OCI-LY1 (cell line): ENCODE results near the gene USP15.

ENCODE experiments used
- H2AFZ ChIP-seq: fragments of 200-600 bp; sonication (generic), shearing (Covaris generic); 2 replicates; pipeline ENCODE4 v1.6.0; 2014; ENCODE audit warnings: antibody characterized with exemption, mild to moderate bottlenecking, low read length
- H3F3A ChIP-seq: fragments of 200-600 bp; sonication (generic), shearing (Covaris generic); 2 replicates; pipeline ENCODE4 v1.6.0; 2014; ENCODE audit warnings: mild to moderate bottlenecking, antibody characterized with exemption, low read length, moderate library complexity; ENCODE audit not compliant: insufficient read depth
- H3K27ac ChIP-seq: fragments of 200-600 bp; sonication (generic); 2 replicates; pipeline ENCODE4 v1.5.1; 2014; ENCODE audit warnings: low read length, mixed run types, mild to moderate bottlenecking, low read depth; ENCODE audit not compliant: poor library complexity, severe bottlenecking
- H3K27me3 ChIP-seq: fragments of 200-600 bp; sonication (generic); 2 replicates; pipeline ENCODE4 v1.6.0; 2014; ENCODE audit warnings: antibody characterized with exemption, mild to moderate bottlenecking, low read length, moderate library complexity; ENCODE audit not compliant: insufficient read depth
- H3K36me3 ChIP-seq: fragments of 200-600 bp; sonication (generic); 2 replicates; pipeline ENCODE4 v1.6.1; 2014; ENCODE audit warnings: mild to moderate bottlenecking, antibody characterized with exemption, low read length, moderate library complexity, mixed read lengths; ENCODE audit not compliant: insufficient read depth
- H3K4me1 ChIP-seq: fragments of 200-600 bp; sonication (generic); 2 replicates; pipeline ENCODE4 v1.5.1; 2014; ENCODE audit warnings: mild to moderate bottlenecking, low read length, moderate library complexity; ENCODE audit not compliant: insufficient read depth, severe bottlenecking
- H3K4me2 ChIP-seq: fragments of 200-600 bp; sonication (generic), shearing (Covaris generic); 2 replicates; pipeline ENCODE4 v1.6.1; 2014; ENCODE audit warnings: low read length
- H3K4me3 ChIP-seq: fragments of 200-600 bp; sonication (generic); 2 replicates; pipeline ENCODE4 v1.5.1; 2014; ENCODE audit warnings: low read length, low read depth, mild to moderate bottlenecking, mixed read lengths; ENCODE audit not compliant: poor library complexity, severe bottlenecking
- H3K79me2 ChIP-seq: fragments of 200-600 bp; shearing (Covaris generic); 2 replicates; pipeline ENCODE4 v1.6.1; 2016; ENCODE audit warnings: mixed run types, low read length, mixed read lengths; ENCODE audit not compliant: insufficient read depth
- H3K9ac ChIP-seq: fragments of 200-600 bp; sonication (generic), shearing (Covaris generic); 2 replicates; pipeline ENCODE4 v1.6.1; 2014; ENCODE audit warnings: mild to moderate bottlenecking, low read length, mixed read lengths
- H3K9me2 ChIP-seq: fragments of 200-600 bp; sonication (generic), shearing (Covaris generic); 2 replicates; pipeline ENCODE4 v1.6.1; 2014; ENCODE audit warnings: low read depth, mild to moderate bottlenecking, low read length, mixed read lengths
- H3K9me3 ChIP-seq: fragments of 200-600 bp; shearing (Covaris generic); 2 replicates; pipeline ENCODE4 v1.6.1; 2014; ENCODE audit warnings: low read length, mixed read lengths
- H4K20me1 ChIP-seq: fragments of 200-600 bp; sonication (generic), shearing (Covaris generic); 2 replicates; pipeline ENCODE4 v1.6.0; 2016; ENCODE audit warnings: mild to moderate bottlenecking, low read length; ENCODE audit not compliant: insufficient read depth
- CTCF ChIP-seq: fragments of 200-600 bp; sonication (generic), shearing (Covaris generic); IDR thresholded peaks from 2 replicates; pipeline ENCODE4 v1.5.1; 2017; ENCODE audit warnings: mild to moderate bottlenecking, antibody characterized with exemption, low read length, moderate library complexity, mixed read lengths
- EZH2 ChIP-seq: fragments of 200-600 bp; sonication (generic), shearing (Covaris generic); IDR thresholded peaks from 2 replicates; pipeline ENCODE4 v1.8.0; 2017; ENCODE audit warnings: borderline replicate concordance, mixed run types, mild to moderate bottlenecking, antibody characterized with exemption, low read length, moderate library complexity, mixed read lengths

USP15 gene

DNA sequence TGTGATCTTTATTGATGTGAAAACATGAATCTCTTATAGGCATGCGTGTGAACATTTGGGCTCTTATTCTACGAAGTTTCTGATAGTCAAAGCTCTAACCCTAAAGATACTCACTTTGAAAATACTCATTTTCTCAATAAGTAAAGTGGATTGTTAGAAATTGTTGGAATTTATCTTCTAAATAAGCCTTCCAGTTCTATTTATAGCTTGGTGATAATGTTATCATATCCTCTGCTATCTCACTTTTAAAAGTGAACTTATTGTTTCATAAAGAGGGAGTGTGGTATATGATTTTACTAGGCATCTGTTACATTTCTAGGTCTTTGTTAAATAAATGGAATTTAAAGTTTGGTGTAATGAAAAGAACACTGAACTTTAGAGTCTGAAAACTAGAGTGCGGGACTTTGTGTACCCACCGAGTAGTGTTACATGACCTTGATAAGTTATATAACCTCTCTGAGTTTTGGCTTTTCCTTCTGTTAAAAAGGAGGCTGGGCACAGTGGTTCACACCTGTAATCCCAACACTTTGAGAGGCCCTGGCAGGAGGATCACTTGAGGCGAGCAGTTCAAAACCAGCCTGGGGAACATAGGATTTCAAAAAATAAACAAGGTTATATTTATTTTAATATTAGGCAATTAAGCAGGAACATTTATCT, 13.6 kb downstream of the USP15 start:
- Histone ChIP-seq H3K9ac (no peak overlapping the region), H3K9me3 (no peaks in the 10 kb centered on the region), H3K27ac (no peak overlapping the region), H3K4me2 (no peak overlapping the region), H2AFZ (no peak overlapping the region), H3K9me2 (no peaks in the 10 kb centered on the region), H3K4me3 (no peak overlapping the region), H3F3A (0 out of 2 replicates have a peak, but pooled peaks cover 2% of the 10 kb centered on the region), H4K20me1 (no peaks in the 10 kb centered on the region), H3K36me3 (no peaks in the 10 kb centered on the region; the same call in 1 of the 2 replicates), H3K27me3 (no peaks in the 10 kb centered on the region), H3K79me2 (peaks cover 100% of the 10 kb centered on the region), H3K4me1 (no peaks in the 10 kb centered on the region)
- TF ChIP-seq CTCF (no peak), EZH2 (no peak)

GRCh38 chr12:62278022-62278421, 17.8 kb downstream of the USP15 start:
- no peak overlapping the region for H3K9ac ChIP-seq
- no peaks in the 10 kb centered on the region for H3K9me3 ChIP-seq
- H3K27me3 ChIP-seq = no peaks in the 10 kb centered on the region
- H3K4me1 ChIP-seq = no peaks in the 10 kb centered on the region
- H3K27ac ChIP-seq = no peak overlapping the region
- H3F3A ChIP-seq = 0 out of 2 replicates have a peak, but pooled peaks cover 2% of the 10 kb centered on the region
- no peaks in the 10 kb centered on the region for H4K20me1 ChIP-seq
- H3K9me2 ChIP-seq = no peaks in the 10 kb centered on the region
- peaks cover 98% of the 10 kb centered on the region for H3K79me2 ChIP-seq
- TF ChIP-seq CTCF = no peak
- TF ChIP-seq EZH2 = no peak
- H3K4me3 ChIP-seq = no peak overlapping the region
- no peak overlapping the region for H2AFZ ChIP-seq
- H3K4me2 ChIP-seq = no peak overlapping the region
- H3K36me3 ChIP-seq = peaks cover 7% of the 10 kb centered on the region; the same call in 1 of the 2 replicates

- Histone ChIP-seq H3K27ac (no peak overlapping the region), H3K4me2 (no peak overlapping the region), H3K9me2 (no peaks in the 10 kb centered on the region), H3K9ac (no peak overlapping the region), H4K20me1 (no peaks in the 10 kb centered on the region), H3F3A (0 out of 2 replicates have a peak, but pooled peaks cover 2% of the 10 kb centered on the region), H3K4me1 (no peaks in the 10 kb centered on the region), H3K9me3 (no peaks in the 10 kb centered on the region), H3K4me3 (no peak overlapping the region), H2AFZ (no peak overlapping the region), H3K79me2 (peaks cover 98% of the 10 kb centered on the region), H3K27me3 (no peaks in the 10 kb centered on the region), H3K36me3 (peaks cover 7% of the 10 kb centered on the region; the same call in 1 of the 2 replicates)
- TF ChIP-seq CTCF (no peak), EZH2 (no peak)
These were observed 18.9 kb downstream of the USP15 start for GRCh38 chr12:62279058-62279457.
